Mesothelial cell of epicardium (in vitro differentiated cells): ENCODE measurements around the gene TAF12. TPM values are rescaled to one million over a fixed set of nuclear protein-coding genes. Genes with fewer than 3 reads are reported as not detected.

Experiments used
- DNase-seq, 2 experiments: peaks; one replicate each; pipeline ENCODE4 v3.0.0; 2021; ENCODE audit warnings: low spot score in 2 of 2; ENCODE audit not compliant: unreplicated experiment in 2 of 2
- H3K27ac Mint-ChIP-seq: 2 replicates; pipeline ENCODE4 v1.8.0; 2021; ENCODE audit warnings: mixed read lengths
- H3K27me3 Mint-ChIP-seq: 2 replicates; pipeline ENCODE4 v1.8.0; 2021; ENCODE audit warnings: low read depth, mixed read lengths
- H3K36me3 Mint-ChIP-seq: 2 replicates; pipeline ENCODE4 v1.8.0; 2021; ENCODE audit warnings: mixed read lengths
- H3K4me1 Mint-ChIP-seq: 2 replicates; pipeline ENCODE4 v1.8.0; 2021; ENCODE audit warnings: mixed read lengths
- H3K4me3 Mint-ChIP-seq: 2 replicates; pipeline ENCODE4 v1.8.0; 2021; ENCODE audit warnings: mild to moderate bottlenecking, moderate library complexity, mixed read lengths
- H3K9me3 Mint-ChIP-seq: 2 replicates; pipeline ENCODE4 v1.8.0; 2021; ENCODE audit warnings: mixed read lengths
- CTCF ChIP-seq: fragments of 200-600 bp; sonication (generic); IDR thresholded peaks from one replicate; pipeline ENCODE4 v1.5.0; 2021; ENCODE audit warnings: antibody characterized with exemption; ENCODE audit not compliant: unreplicated experiment
- total RNA-seq: library from RNA; stranded (reverse); gene quantifications from 3 replicates; pipeline ENCODE4 v1.2.1, GENCODE V29; 2021

Gene TAF12
- total RNA-seq, 1 donor from 2014 or later: 16.7 TPM

- no peak for TF ChIP-seq CTCF
- H3K4me1 Mint-ChIP-seq: no peaks in the 10 kb centered on the region
- H3K4me3 Mint-ChIP-seq: no peak overlapping the region
- no peak for DNase-seq
- H3K27me3 Mint-ChIP-seq: no peaks in the 10 kb centered on the region
- H3K27ac Mint-ChIP-seq: no peak overlapping the region
- peaks cover 29% of the 10 kb centered on the region for H3K36me3 Mint-ChIP-seq
- H3K9me3 Mint-ChIP-seq: no peaks in the 10 kb centered on the region
Measured at GRCh38 chr1:28613175-28613574, 29.7 kb downstream of the TAF12 start.

DNA sequence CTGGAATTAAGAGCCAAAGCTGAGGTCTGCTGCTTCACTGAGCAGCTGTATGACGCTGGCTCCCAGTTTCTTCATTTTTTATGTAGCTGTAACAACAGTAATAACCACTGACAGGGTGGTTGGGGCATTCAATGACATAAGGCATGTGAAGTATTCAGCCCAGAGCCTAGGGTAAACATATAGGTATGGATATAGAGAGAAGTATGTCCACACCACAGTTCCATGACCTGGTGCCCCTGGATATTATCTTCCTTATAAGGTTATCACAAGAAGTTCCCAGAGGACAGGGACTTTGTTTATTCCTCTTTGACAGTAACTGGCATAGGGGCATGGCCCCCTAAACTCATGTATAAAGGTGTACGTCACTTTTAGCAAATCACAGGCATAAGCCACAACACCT lies 36.1 kb downstream of the TAF12 start:
- Mint-ChIP-seq H3K36me3 (peaks cover 14% of the 10 kb centered on the region), H3K27ac (no peak overlapping the region), H3K4me1 (no peaks in the 10 kb centered on the region), H3K4me3 (no peak overlapping the region), H3K9me3 (no peaks in the 10 kb centered on the region), H3K27me3 (no peaks in the 10 kb centered on the region)
- no peak for DNase-seq
- TF ChIP-seq CTCF: no peak

- DNase-seq: no peak
- Mint-ChIP-seq H3K27ac (no peak overlapping the region), H3K27me3 (no peaks in the 10 kb centered on the region), H3K36me3 (peaks cover 5% of the 10 kb centered on the region), H3K4me1 (no peaks in the 10 kb centered on the region), H3K9me3 (no peaks in the 10 kb centered on the region), H3K4me3 (no peak overlapping the region)
- no peak for TF ChIP-seq CTCF
Measured at GRCh38 chr1:28604962-28605361, 37.9 kb downstream of the TAF12 start.

GRCh38 chr1:28604411-28604810 lies 38.5 kb downstream of the TAF12 start:
- Mint-ChIP-seq H3K4me1 (no peaks in the 10 kb centered on the region), H3K36me3 (peaks cover 2% of the 10 kb centered on the region), H3K27me3 (no peaks in the 10 kb centered on the region), H3K9me3 (no peaks in the 10 kb centered on the region), H3K4me3 (no peak overlapping the region), H3K27ac (no peak overlapping the region)
- DNase-seq: no peak
- no peak for TF ChIP-seq CTCF

DNA sequence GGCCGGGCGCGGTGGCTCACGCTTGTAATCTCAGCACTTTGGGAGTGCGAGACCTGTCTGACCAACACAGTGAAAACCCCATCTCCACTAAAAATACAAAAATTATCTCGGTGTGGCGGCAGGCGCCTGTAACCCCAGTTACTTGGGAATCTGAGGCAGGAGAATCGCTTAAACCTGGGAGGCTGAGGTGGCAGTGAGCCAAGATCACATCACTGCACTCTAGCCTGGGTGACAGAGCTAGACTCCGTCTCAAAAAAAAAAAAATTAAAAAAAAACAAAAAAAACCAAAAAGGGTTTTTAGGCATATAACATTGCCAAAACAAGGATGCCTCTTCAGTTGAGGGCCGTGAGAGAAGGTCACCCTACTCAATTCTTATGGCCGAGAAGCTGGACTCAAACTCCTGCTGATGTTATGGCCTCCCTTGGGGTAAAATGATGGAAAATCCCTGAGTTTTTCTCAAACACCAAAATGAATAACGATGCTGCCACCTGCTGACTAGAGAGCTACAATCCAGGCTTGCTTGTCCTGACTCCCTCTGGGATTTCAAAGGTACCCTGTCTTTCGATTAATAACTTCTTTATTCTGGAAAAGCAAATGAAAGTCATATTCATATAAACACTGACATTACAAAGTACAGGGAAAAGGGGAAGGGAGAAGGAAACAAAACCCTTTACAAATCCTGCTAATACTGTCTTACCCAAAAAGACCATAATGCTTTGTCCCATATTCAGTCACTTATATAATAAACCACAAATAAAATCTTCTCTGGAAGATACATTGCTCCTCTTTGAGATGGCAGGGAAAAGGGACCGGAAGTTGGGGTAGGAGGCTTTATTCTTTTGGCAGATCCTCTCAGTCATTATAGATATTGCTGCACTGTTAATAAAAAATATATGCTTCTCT lies 40.1 kb downstream of the TAF12 start:
- H3K4me3 Mint-ChIP-seq: no peak overlapping the region
- peak in 1 of 2 experiments; percentile 65 for DNase-seq
- no peaks in the 10 kb centered on the region for H3K4me1 Mint-ChIP-seq
- H3K27ac Mint-ChIP-seq: no peak overlapping the region
- H3K27me3 Mint-ChIP-seq: no peaks in the 10 kb centered on the region
- H3K9me3 Mint-ChIP-seq: no peaks in the 10 kb centered on the region
- peaks cover 2% of the 10 kb centered on the region for H3K36me3 Mint-ChIP-seq
- TF ChIP-seq CTCF: peak; percentile 45
